GM21367 (cell line): ENCODE data around the gene IBA57.
"Not testable (repeated sequence)": the region's sequence is repeated elsewhere in the genome, so short reads cannot be mapped to it uniquely, and the experiment has no call there.

ENCODE experiments used
- ATAC-seq: cut with Tn5 transposase; IDR thresholded peaks from one replicate; pipeline ENCODE4 v1.9.1; 2021; ENCODE audit not compliant: unreplicated experiment

The IBA57 gene

GRCh38 chr1:228170666-228171065, 5.1 kb downstream of the IBA57 start:
- no peak for ATAC-seq

- ATAC-seq: no peak
These were observed 5.8 kb downstream of the IBA57 start for GRCh38 chr1:228171221-228171891.

- ATAC-seq: no peak
These were observed 7.3 kb downstream of the IBA57 start for GRCh38 chr1:228172591-228173527.

GRCh38 chr1:228173528-228174481, 8.2 kb downstream of the IBA57 start:
- ATAC-seq: not testable (repeated sequence)

- no peak for ATAC-seq
These were observed 9.1 kb downstream of the IBA57 start for GRCh38 chr1:228174482-228175315.

- ATAC-seq: no peak
These were observed 9.9 kb downstream of the IBA57 start for GRCh38 chr1:228175316-228176023.

- ATAC-seq: no peak
These were observed 10.4 kb downstream of the IBA57 start for GRCh38 chr1:228176024-228176395.

GRCh38 chr1:228176461-228177182, 11.0 kb downstream of the IBA57 start:
- ATAC-seq: no peak

- ATAC-seq: no peak
These were observed 11.5 kb downstream of the IBA57 start for GRCh38 chr1:228177183-228177475.

GRCh38 chr1:228177721-228178710, 12.4 kb downstream of the IBA57 start:
- ATAC-seq: no peak

GRCh38 chr1:228178737-228179684, 13.4 kb downstream of the IBA57 start:
- no peak for ATAC-seq

- ATAC-seq: no peak
These were observed 14.8 kb downstream of the IBA57 start for GRCh38 chr1:228180271-228180958.

GRCh38 chr1:228180959-228181644, 15.5 kb downstream of the IBA57 start:
- no peak for ATAC-seq

GRCh38 chr1:228181645-228182034, 16.0 kb downstream of the IBA57 start:
- ATAC-seq: no peak

GRCh38 chr1:228182296-228183030, 16.9 kb downstream of the IBA57 start:
- no peak for ATAC-seq
